HepG2 (cell line): Measurements from ENCODE around the gene MAN1B1. TPM values are rescaled to one million over a fixed set of nuclear protein-coding genes. Genes with fewer than 3 reads are reported as not detected.

ENCODE experiments used
- DR1 ChIP-seq: sonication (generic); formaldehyde crosslinking; IDR thresholded peaks from 2 replicates; pipeline ENCODE4 v1.8.0; 2021; ENCODE audit warnings: mild to moderate bottlenecking, missing genetic modification reagents, inconsistent platforms
- GMEB1 ChIP-seq: sonication (generic); formaldehyde crosslinking; IDR thresholded peaks from 2 replicates; pipeline ENCODE4 v1.5.1; 2020; ENCODE audit warnings: missing genetic modification reagents, mild to moderate bottlenecking, borderline replicate concordance
- HHEX ChIP-seq: IDR thresholded peaks from 2 replicates; pipeline ENCODE4 v1.6.1; 2016; ENCODE audit warnings: control low read depth
- HNF1A ChIP-seq, 2 experiments: sonication (generic) in 1 of 2; formaldehyde crosslinking in 1 of 2; IDR thresholded peaks; 2 replicates each; pipeline versions ENCODE4 v1.4.0 to v1.6.1; 2016 to 2020; ENCODE audit warnings: borderline replicate concordance in 1 of 2, low read depth in 1 of 2, mild to moderate bottlenecking in 1 of 2, missing genetic modification reagents in 1 of 2
- NFYB ChIP-seq: sonication (generic); formaldehyde crosslinking; IDR thresholded peaks from 2 replicates; pipeline ENCODE4 v1.4.0; 2020; ENCODE audit warnings: missing genetic modification reagents
- PLSCR1 ChIP-seq: sonication (generic); formaldehyde crosslinking; IDR thresholded peaks from 2 replicates; pipeline ENCODE4 v1.5.0; 2020; ENCODE audit warnings: missing genetic modification reagents, mild to moderate bottlenecking, borderline replicate concordance
- SOX6 ChIP-seq, 2 experiments: fragments of 450-650 bp in 1 of 2; sonication (generic) in 1 of 2; formaldehyde crosslinking in 1 of 2; IDR thresholded peaks; 2 replicates each; pipeline versions ENCODE4 v1.4.0 to v1.6.1; 2017 to 2020; ENCODE audit warnings: antibody characterized with exemption in 1 of 2, mild to moderate bottlenecking in 1 of 2, missing genetic modification reagents in 1 of 2
- TEAD3 ChIP-seq: optimal IDR thresholded peaks from 2 replicates; pipeline ENCODE3; 2016; ENCODE audit warnings: borderline replicate concordance
- ZFP62 ChIP-seq: sonication (generic); formaldehyde crosslinking; IDR thresholded peaks from 2 replicates; pipeline ENCODE4 v1.4.0; 2020; ENCODE audit warnings: missing genetic modification reagents
- ZFYVE20 ChIP-seq: sonication (generic); formaldehyde crosslinking; IDR thresholded peaks from 2 replicates; pipeline ENCODE4 v1.8.0; 2023; ENCODE audit warnings: low read depth, mild to moderate bottlenecking, moderate library complexity, missing genetic modification reagents, borderline replicate concordance
- ZNF124 ChIP-seq: sonication (generic); formaldehyde crosslinking; IDR thresholded peaks from 2 replicates; pipeline ENCODE4 v1.4.0; 2020; ENCODE audit warnings: missing genetic modification reagents
- ZNF234 ChIP-seq: sonication (generic); formaldehyde crosslinking; conservative IDR thresholded peaks from 2 replicates; pipeline ENCODE4 v1.5.1; 2020; ENCODE audit warnings: mild to moderate bottlenecking, missing genetic modification reagents
- ZNF333 ChIP-seq: sonication (generic); formaldehyde crosslinking; IDR thresholded peaks from 2 replicates; pipeline ENCODE4 v1.4.0; 2020; ENCODE audit warnings: mild to moderate bottlenecking, missing genetic modification reagents, borderline replicate concordance
- ZNF484 ChIP-seq: sonication (generic); formaldehyde crosslinking; IDR thresholded peaks from 2 replicates; pipeline ENCODE4 v1.5.1; 2020; ENCODE audit warnings: mild to moderate bottlenecking, low read depth, missing genetic modification reagents, borderline replicate concordance
- polyA plus RNA-seq, 8 experiments: library from polyadenylated mRNA; depleted of rRNA in 3 of 8; stranded (reverse) in 7 of 8; unstranded in 1 of 8; fragments of >200 nt; fragmentation: Illumina TruSeq in 4 of 8; extraction: Trizol in 4 of 8; gene quantifications; 2 replicates each; pipeline versions ENCODE4 v1.2.1 to v1.2.3, GENCODE V29; 2011 to 2016; ENCODE audit warnings: low read depth in 4 of 8, missing spikeins in 1 of 8, mixed read lengths in 1 of 8; ENCODE audit not compliant: insufficient read depth in 1 of 8
- total RNA-seq, 5 experiments: library from RNA; depleted of rRNA; stranded (reverse); fragments of >200 nt; fragmentation: Illumina TruSeq; extraction: Trizol; gene quantifications; 2 replicates each; pipeline ENCODE4 v1.2.3, GENCODE V29; 2016; ENCODE audit warnings: low read depth in 1 of 5
- TF ChIP-seq, protein P1 (sequence below): sonication (generic); formaldehyde crosslinking; conservative IDR thresholded peaks from 2 replicates; pipeline ENCODE4 v1.8.0; 2022; ENCODE audit warnings: missing genetic modification reagents

Gene MAN1B1
- total and polyA plus RNA-seq, 2 of the 13 experiments (the other 11 are each of a cell fraction or from before 2014, with no cell fraction given): 48.9 to 59.5 TPM

- no peak for TF ChIP-seq DR1 (CRISPR knock-in tag)
- TF ChIP-seq PLSCR1 (CRISPR knock-in tag): no peak
- TF ChIP-seq NFYB (CRISPR knock-in tag): no peak
- TF ChIP-seq ZFP62 (CRISPR knock-in tag): no peak
- TF ChIP-seq GMEB1 (CRISPR knock-in tag): no peak; the same call in 1 of the 2 replicates
- no peak for TF ChIP-seq SOX6 (IDR thresholded peaks at IDR 0.05)
- peak; percentile 26; the same call in 1 of the 2 replicates for TF ChIP-seq SOX6 (CRISPR knock-in tag; IDR thresholded peaks at IDR 0.05)
- no peak; the same call in 1 of the 2 replicates for TF ChIP-seq ZNF234
- TF ChIP-seq ZFYVE20 (CRISPR knock-in tag): no peak
- TF ChIP-seq ZNF333 (CRISPR knock-in tag): no peak
- TF ChIP-seq, protein P1, sequence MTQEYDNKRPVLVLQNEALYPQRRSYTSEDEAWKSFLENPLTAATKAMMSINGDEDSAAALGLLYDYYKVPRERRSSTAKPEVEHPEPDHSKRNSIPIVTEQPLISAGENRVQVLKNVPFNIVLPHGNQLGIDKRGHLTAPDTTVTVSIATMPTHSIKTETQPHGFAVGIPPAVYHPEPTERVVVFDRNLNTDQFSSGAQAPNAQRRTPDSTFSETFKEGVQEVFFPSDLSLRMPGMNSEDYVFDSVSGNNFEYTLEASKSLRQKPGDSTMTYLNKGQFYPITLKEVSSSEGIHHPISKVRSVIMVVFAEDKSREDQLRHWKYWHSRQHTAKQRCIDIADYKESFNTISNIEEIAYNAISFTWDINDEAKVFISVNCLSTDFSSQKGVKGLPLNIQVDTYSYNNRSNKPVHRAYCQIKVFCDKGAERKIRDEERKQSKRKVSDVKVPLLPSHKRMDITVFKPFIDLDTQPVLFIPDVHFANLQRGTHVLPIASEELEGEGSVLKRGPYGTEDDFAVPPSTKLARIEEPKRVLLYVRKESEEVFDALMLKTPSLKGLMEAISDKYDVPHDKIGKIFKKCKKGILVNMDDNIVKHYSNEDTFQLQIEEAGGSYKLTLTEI: no peak
- no peak for TF ChIP-seq TEAD3 (CRISPR knock-in tag)
- TF ChIP-seq ZNF124 (CRISPR knock-in tag): peak; percentile 85
- TF ChIP-seq HHEX: no peak
- no peak for TF ChIP-seq ZNF484
- TF ChIP-seq HNF1A (IDR thresholded peaks at IDR 0.05; ENCODE audit: low read depth): no peak
- peak; percentile 50; the same call in 1 of the 2 replicates for TF ChIP-seq HNF1A (CRISPR knock-in tag; IDR thresholded peaks at IDR 0.05; ENCODE audit: borderline replicate concordance)
Observed at GRCh38 chr9:137046088-137046787, 40.5 kb upstream of the MAN1B1 start, which contains the start of gene NPDC1 (continued).
